GM23338 (cell line): ENCODE data around the gene ICAM2. TPM values are rescaled to one million over a fixed set of nuclear protein-coding genes. Genes with fewer than 3 reads are reported as not detected.

Source experiments
- ATAC-seq: fragments of 200-7000 bp; cut with Tn5 transposase; 3 replicates; pipeline ENCODE4 v1.9.1; 2020
- DNase-seq: peaks from one replicate; pipeline ENCODE4 v3.0.0-alpha.2; 2015; ENCODE audit warnings: low spot score
- H2AFZ ChIP-seq: fragments of 200-600 bp; sonication (generic); 2 replicates; pipeline ENCODE4 v1.8.0; 2016; ENCODE audit warnings: antibody characterized with exemption, mild to moderate bottlenecking, moderate library complexity
- H3F3A ChIP-seq: fragments of 200-600 bp; sonication (generic); replicated peaks from 2 replicates; pipeline ENCODE4 v1.8.0; 2017; ENCODE audit warnings: antibody characterized with exemption, mixed run types, low read depth
- H3K27ac ChIP-seq: fragments of 200-600 bp; sonication (generic); 2 replicates; pipeline ENCODE4 v1.6.1; 2016; ENCODE audit warnings: low read depth
- H3K27me3 ChIP-seq: fragments of 200-600 bp; sonication (generic); 2 replicates; pipeline ENCODE4 v1.8.0; 2016; ENCODE audit warnings: mild to moderate bottlenecking, mixed run types, moderate library complexity; ENCODE audit not compliant: insufficient read depth
- H3K36me3 ChIP-seq: fragments of 200-600 bp; sonication (generic); 2 replicates; pipeline ENCODE4 v1.8.0; 2016; ENCODE audit warnings: mild to moderate bottlenecking; ENCODE audit not compliant: insufficient read depth
- H3K4me1 ChIP-seq: fragments of 200-600 bp; sonication (generic); 2 replicates; pipeline ENCODE4 v1.8.0; 2016; ENCODE audit warnings: mild to moderate bottlenecking, moderate library complexity; ENCODE audit not compliant: insufficient read depth
- H3K4me2 ChIP-seq: fragments of 200-600 bp; sonication (generic); 2 replicates; pipeline ENCODE4 v1.7.1; 2017; ENCODE audit warnings: mixed run types
- H3K4me3 ChIP-seq: fragments of 200-600 bp; sonication (generic); 2 replicates; pipeline ENCODE4 v1.6.1; 2016; ENCODE audit warnings: mixed run types
- H3K79me2 ChIP-seq: fragments of 200-600 bp; sonication (generic); replicated peaks from 2 replicates; pipeline ENCODE4 v1.8.0; 2017; ENCODE audit warnings: mild to moderate bottlenecking; ENCODE audit not compliant: insufficient read depth
- H3K9me2 ChIP-seq: fragments of 200-600 bp; sonication (generic); 2 replicates; pipeline ENCODE4 v1.8.0; 2017; ENCODE audit not compliant: insufficient read depth
- H4K20me1 ChIP-seq: fragments of 200-600 bp; sonication (generic); replicated peaks from 2 replicates; pipeline ENCODE4 v1.8.0; 2017; ENCODE audit warnings: mild to moderate bottlenecking; ENCODE audit not compliant: insufficient read depth
- H3K27ac Mint-ChIP-seq: 2 replicates; pipeline ENCODE4 v1.8.0; 2020; ENCODE audit warnings: inconsistent platforms, mild to moderate bottlenecking, moderate library complexity, mixed read lengths
- H3K27me3 Mint-ChIP-seq: 3 replicates; pipeline ENCODE4 v1.8.0; 2022; ENCODE audit warnings: low read depth, mild to moderate bottlenecking, moderate library complexity, mixed read lengths, inconsistent platforms; ENCODE audit not compliant: insufficient read depth, poor library complexity
- H3K36me3 Mint-ChIP-seq: 3 replicates; pipeline ENCODE4 v1.8.0; 2021; ENCODE audit warnings: low read depth, mild to moderate bottlenecking, inconsistent platforms, moderate library complexity, mixed read lengths
- H3K4me1 Mint-ChIP-seq: 3 replicates; pipeline ENCODE4 v1.8.0; 2020; ENCODE audit warnings: mild to moderate bottlenecking, inconsistent platforms, mixed read lengths
- H3K4me3 Mint-ChIP-seq: 3 replicates; pipeline ENCODE4 v1.8.0; 2021; ENCODE audit warnings: moderate library complexity, mild to moderate bottlenecking, inconsistent platforms, mixed read lengths
- H3K9me3 Mint-ChIP-seq: 3 replicates; pipeline ENCODE4 v1.8.0; 2020; ENCODE audit warnings: moderate library complexity, mild to moderate bottlenecking, inconsistent platforms, mixed read lengths
- CREB1 ChIP-seq: fragments of 250-450 bp; sonication (Bioruptor Pico); IDR thresholded peaks from 2 replicates; pipeline ENCODE4 v1.5.0; 2020; ENCODE audit warnings: low read depth, mild to moderate bottlenecking, moderate library complexity
- ETS1 ChIP-seq: IDR thresholded peaks from 2 replicates; pipeline ENCODE4 v1.6.1; 2016; ENCODE audit warnings: antibody characterized with exemption
- EZH2 ChIP-seq: fragments of 200-600 bp; sonication (generic); IDR thresholded peaks from one replicate; pipeline ENCODE4 v1.8.0; 2017; ENCODE audit warnings: antibody characterized with exemption, mild to moderate bottlenecking, low read depth; ENCODE audit not compliant: unreplicated experiment
- EZH2phosphoT487 ChIP-seq: fragments of 200-600 bp; sonication (generic); IDR thresholded peaks from one replicate; pipeline ENCODE4 v1.8.1; 2018; ENCODE audit warnings: antibody characterized with exemption; ENCODE audit not compliant: unreplicated experiment
- JUNB ChIP-seq: IDR thresholded peaks from one replicate; pipeline ENCODE4 v1.6.1; 2016; ENCODE audit warnings: antibody characterized with exemption; ENCODE audit not compliant: unreplicated experiment
- NANOG ChIP-seq: IDR thresholded peaks from 2 replicates; pipeline ENCODE4 v1.6.1; 2016; ENCODE audit warnings: antibody characterized with exemption, borderline replicate concordance
- POLR2AphosphoS5 ChIP-seq: IDR thresholded peaks from 2 replicates; pipeline ENCODE4 v1.6.1; 2016; ENCODE audit warnings: antibody characterized with exemption, low read depth
- REST ChIP-seq: IDR thresholded peaks from one replicate; pipeline ENCODE4 v1.6.1; 2018; ENCODE audit warnings: antibody characterized with exemption; ENCODE audit not compliant: unreplicated experiment
- STAT1 ChIP-seq: IDR thresholded peaks from one replicate; pipeline ENCODE4 v1.6.1; 2016; ENCODE audit warnings: antibody characterized with exemption; ENCODE audit not compliant: unreplicated experiment
- ZNF114 ChIP-seq: fragments of 250-450 bp; sonication (Bioruptor Pico); IDR thresholded peaks from 2 replicates; pipeline ENCODE4 v1.5.0; 2020; ENCODE audit warnings: mild to moderate bottlenecking, moderate library complexity
- ZNF462 ChIP-seq: fragments of 250-450 bp; sonication (Bioruptor Pico); IDR thresholded peaks from 2 replicates; pipeline ENCODE4 v1.5.0; 2020; ENCODE audit warnings: mild to moderate bottlenecking, moderate library complexity
- polyA plus RNA-seq: library from polyadenylated mRNA; unstranded; fragments of >200 nt; fragmentation: Nextera tagmentation; extraction: Ambion mirVana; gene quantifications from 2 replicates; pipeline ENCODE4 v1.2.1, GENCODE V29; 2016
- total RNA-seq: library from RNA; depleted of rRNA; stranded (reverse); fragments of >200 nt; shearing (Covaris generic); gene quantifications from 2 replicates; pipeline ENCODE4 v1.2.3, GENCODE V29; 2014

The ICAM2 gene
- total and polyA plus RNA-seq, 2 experiments from 2014 or later: 0.31 to 0.86 TPM

GRCh38 chr17:64054304-64054703, 33.9 kb upstream of the ICAM2 start (continued):
- TF ChIP-seq ETS1 (no peak), NANOG (no peak)

GRCh38 chr17:64053101-64053500, 32.7 kb upstream of the ICAM2 start:
- no peak for DNase-seq
- no peak overlapping the region for H3K4me2 ChIP-seq
- ATAC-seq: no peak
- no peak overlapping the region for H2AFZ ChIP-seq
- peaks cover 13% of the 10 kb centered on the region for H3K27me3 Mint-ChIP-seq
- TF ChIP-seq JUNB (no peak), ETS1 (no peak), ZNF462 (CRISPR knock-in tag) (no peak), CREB1 (CRISPR knock-in tag) (no peak), EZH2phosphoT487 (no peak), ZNF114 (no peak), EZH2 (no peak), POLR2AphosphoS5 (no peak), STAT1 (no peak), REST (no peak)
- no peak overlapping the region for H3K27ac ChIP-seq
- no peaks in the 10 kb centered on the region for H3K79me2 ChIP-seq
- H3K27me3 ChIP-seq: no peaks in the 10 kb centered on the region
- H3K9me2 ChIP-seq: 0 out of 2 replicates have a peak, but pooled peaks cover 5% of the 10 kb centered on the region
- H3K27ac Mint-ChIP-seq: no peak overlapping the region
- H3K4me1 ChIP-seq: peaks cover 13% of the 10 kb centered on the region
- no peak overlapping the region for H3K4me3 Mint-ChIP-seq
- no peaks in the 10 kb centered on the region for H3K36me3 ChIP-seq
- no peaks in the 10 kb centered on the region for H3K9me3 Mint-ChIP-seq
- H4K20me1 ChIP-seq: no peaks in the 10 kb centered on the region
- no peaks in the 10 kb centered on the region for H3K36me3 Mint-ChIP-seq
- H3K4me3 ChIP-seq: no peak overlapping the region
- H3F3A ChIP-seq: no peaks in the 10 kb centered on the region
- H3K4me1 Mint-ChIP-seq: peaks cover 20% of the 10 kb centered on the region
